Lower lobe of right lung (tissue), 2 donors: ENCODE measurements around the gene MAD1L1. TPM values are rescaled to one million over a fixed set of nuclear protein-coding genes. Genes with fewer than 3 reads are reported as not detected.

Source experiments
- ATAC-seq, 2 donors: fragments of 200-7000 bp; cut with Tn5 transposase; one replicate each; pipeline ENCODE4 v1.9.1; 2020 to 2022; ENCODE audit warnings: mild to moderate bottlenecking in 2 of 2, moderate library complexity in 2 of 2
- DNase-seq: peaks from one replicate; pipeline ENCODE4 v3.0.0-alpha.2; 2020
- H3K27ac ChIP-seq: fragments of 200-600 bp; one replicate; pipeline ENCODE4 v1.8.0; 2022
- H3K27me3 ChIP-seq: fragments of 200-600 bp; one replicate; pipeline ENCODE4 v1.8.0; 2022; ENCODE audit warnings: low read depth
- H3K36me3 ChIP-seq: fragments of 200-600 bp; one replicate; pipeline ENCODE4 v1.8.0; 2022; ENCODE audit warnings: mild to moderate bottlenecking
- H3K4me1 ChIP-seq: fragments of 200-600 bp; one replicate; pipeline ENCODE4 v1.8.0; 2022
- H3K4me3 ChIP-seq: fragments of 200-600 bp; one replicate; pipeline ENCODE4 v1.8.0; 2022; ENCODE audit warnings: mild to moderate bottlenecking
- H3K9me3 ChIP-seq: fragments of 200-600 bp; one replicate; pipeline ENCODE4 v1.8.0; 2022
- intact Hi-C: fragments of 100-400 bp; cut with DNase I; formaldehyde crosslinking; loops from one replicate; pipeline ENCODE4 v1.11.0; 2022
- total RNA-seq: library from RNA; stranded (reverse); fragmentation: NEBNext Ultra II Directional; extraction: Animal tissue kit (Norgen Biotek cat#: 25700); gene quantifications from one replicate; pipeline ENCODE4 v1.2.1, GENCODE V29; 2021
- TF ChIP-seq, protein P1 (sequence below): fragments of 200-600 bp; IDR thresholded peaks from one replicate; pipeline ENCODE4 v1.8.0; 2022; ENCODE audit warnings: antibody characterized with exemption, mild to moderate bottlenecking
- donor health status: DM: no; HTN: yes; CAD: no; lungs with severe emphysema.

Gene MAD1L1
- total RNA-seq, 1 donor from 2014 or later, result 44.5 TPM

DNA sequence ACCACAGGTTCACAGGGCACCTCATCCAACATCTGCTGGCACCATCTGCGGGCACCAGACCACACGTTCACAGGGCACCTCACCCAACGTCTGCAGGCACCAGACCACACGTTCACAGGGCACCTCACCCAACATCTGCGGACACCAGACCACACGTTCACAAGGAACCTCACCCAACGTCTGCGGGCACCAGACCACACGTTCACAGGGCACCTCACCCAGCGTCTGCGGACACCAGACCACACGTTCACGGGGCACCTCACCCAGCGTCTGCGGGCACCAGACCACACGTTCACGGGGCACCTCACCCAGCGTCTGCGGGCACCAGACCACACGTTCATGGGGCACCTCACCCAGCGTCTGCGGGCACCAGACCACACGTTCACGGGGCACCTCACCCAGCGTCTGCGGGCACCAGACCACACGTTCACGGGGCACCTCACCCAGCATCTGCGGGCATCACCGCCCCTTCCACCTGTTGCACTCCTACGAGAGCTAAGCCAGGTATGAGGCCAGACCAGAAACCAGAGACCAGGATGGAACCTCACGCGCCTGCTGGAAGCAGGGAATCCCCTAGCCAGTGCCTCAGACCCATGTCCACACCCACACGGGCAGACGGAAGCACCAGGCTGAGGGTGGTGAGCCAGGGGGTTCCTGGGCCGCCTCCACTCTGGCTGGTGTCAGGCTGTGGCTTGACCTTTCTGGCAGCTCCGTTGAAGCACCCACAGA is 182.8 kb downstream of the MAD1L1 start:
- Histone ChIP-seq H3K27ac (no peak overlapping the region), H3K36me3 (peaks cover 4% of the 10 kb centered on the region), H3K9me3 (no peaks in the 10 kb centered on the region), H3K27me3 (no peaks in the 10 kb centered on the region), H3K4me1 (no peaks in the 10 kb centered on the region), H3K4me3 (no peak overlapping the region)
- DNase-seq (no peak), ATAC-seq (no peak)
- intact Hi-C loops, result no loop called here
- TF ChIP-seq, protein P1, sequence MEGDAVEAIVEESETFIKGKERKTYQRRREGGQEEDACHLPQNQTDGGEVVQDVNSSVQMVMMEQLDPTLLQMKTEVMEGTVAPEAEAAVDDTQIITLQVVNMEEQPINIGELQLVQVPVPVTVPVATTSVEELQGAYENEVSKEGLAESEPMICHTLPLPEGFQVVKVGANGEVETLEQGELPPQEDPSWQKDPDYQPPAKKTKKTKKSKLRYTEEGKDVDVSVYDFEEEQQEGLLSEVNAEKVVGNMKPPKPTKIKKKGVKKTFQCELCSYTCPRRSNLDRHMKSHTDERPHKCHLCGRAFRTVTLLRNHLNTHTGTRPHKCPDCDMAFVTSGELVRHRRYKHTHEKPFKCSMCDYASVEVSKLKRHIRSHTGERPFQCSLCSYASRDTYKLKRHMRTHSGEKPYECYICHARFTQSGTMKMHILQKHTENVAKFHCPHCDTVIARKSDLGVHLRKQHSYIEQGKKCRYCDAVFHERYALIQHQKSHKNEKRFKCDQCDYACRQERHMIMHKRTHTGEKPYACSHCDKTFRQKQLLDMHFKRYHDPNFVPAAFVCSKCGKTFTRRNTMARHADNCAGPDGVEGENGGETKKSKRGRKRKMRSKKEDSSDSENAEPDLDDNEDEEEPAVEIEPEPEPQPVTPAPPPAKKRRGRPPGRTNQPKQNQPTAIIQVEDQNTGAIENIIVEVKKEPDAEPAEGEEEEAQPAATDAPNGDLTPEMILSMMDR, result no peak

DNA sequence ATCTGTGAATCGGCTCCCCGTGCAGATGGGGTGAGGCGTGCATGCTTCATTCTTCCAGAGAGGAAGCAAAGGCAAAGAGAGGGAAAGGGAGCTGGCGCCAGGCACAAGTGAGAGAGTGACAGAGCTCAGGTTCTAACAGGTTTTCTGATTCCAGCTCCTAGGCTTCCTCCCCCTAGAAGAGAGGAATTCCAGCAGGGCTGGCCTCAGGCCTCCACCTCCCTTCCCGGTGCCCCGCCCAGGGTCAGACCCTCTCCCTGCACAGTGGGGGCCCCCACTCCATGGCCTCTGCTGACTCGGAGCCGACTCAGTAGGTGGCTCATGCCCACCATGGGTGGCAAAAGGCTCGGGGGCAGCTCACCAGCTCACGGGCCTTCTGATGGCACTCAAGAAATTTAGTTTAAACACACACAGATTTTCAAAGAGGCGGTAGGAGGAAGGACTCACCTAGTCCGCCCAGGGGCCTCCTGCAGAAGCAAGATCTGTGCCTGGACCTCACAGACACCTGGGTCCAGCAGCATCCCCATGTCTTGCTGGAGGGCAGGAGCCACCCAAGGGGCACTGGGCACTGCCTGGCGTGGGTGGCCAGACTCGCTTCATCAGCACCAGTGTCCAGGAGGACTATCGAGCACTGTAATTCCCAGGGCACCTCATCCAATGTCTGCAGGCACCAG is 183.5 kb downstream of the MAD1L1 start:
- no peaks in the 10 kb centered on the region for H3K36me3 ChIP-seq
- intact Hi-C loops, result no loop called here
- TF ChIP-seq, protein P1, result no peak
- no peak overlapping the region for H3K4me3 ChIP-seq
- H3K4me1 ChIP-seq, result no peaks in the 10 kb centered on the region
- peak; percentile 40 for DNase-seq
- no peak for ATAC-seq
- H3K27me3 ChIP-seq, result no peaks in the 10 kb centered on the region
- no peak overlapping the region for H3K27ac ChIP-seq
- H3K9me3 ChIP-seq, result no peaks in the 10 kb centered on the region

DNA sequence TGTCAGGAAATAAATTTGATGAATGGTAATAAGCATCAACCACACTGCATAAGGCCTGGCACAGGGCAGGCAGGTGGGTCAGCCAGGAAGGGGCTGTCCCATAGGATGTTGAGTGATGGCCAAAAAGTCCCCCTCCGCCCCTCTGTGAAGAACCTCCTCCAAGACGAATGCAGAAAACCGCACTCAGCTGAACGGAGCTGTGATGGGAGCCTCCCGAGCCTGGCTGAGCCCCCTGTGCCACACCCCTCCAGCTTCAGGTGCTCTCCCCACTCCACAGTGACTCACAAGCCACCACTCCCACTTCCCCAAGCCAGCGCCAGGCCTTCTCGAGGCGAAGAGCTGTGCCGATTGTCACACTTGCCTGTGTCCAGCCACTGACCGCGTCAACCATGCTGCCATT is 184.2 kb downstream of the MAD1L1 start:
- Histone ChIP-seq H3K4me1 (no peaks in the 10 kb centered on the region), H3K36me3 (no peaks in the 10 kb centered on the region), H3K4me3 (no peak overlapping the region), H3K27ac (no peak overlapping the region), H3K27me3 (no peaks in the 10 kb centered on the region), H3K9me3 (no peaks in the 10 kb centered on the region)
- TF ChIP-seq, protein P1, result no peak
- ATAC-seq (no peak), DNase-seq (peak; percentile 35)
- intact Hi-C loops, result no loop called here

DNA sequence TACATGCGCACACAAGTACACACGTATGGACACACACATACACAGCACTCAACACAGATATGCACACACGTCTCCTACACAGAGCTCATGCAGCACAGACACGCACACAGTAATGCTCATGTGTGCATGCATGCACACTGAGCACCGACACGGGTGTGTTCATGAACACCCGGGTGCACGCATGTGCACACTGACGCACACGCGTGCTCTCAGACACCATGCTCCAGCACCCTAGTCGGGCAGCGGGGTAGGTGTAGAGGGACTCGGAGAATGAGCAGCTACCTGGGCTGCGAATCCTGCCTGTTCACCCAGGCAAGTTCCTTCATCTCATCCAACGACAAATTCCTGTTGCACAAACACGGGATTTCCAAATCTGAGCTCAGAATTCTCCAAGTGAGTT is 184.7 kb downstream of the MAD1L1 start:
- no peak for ATAC-seq
- H3K27ac ChIP-seq, result no peak overlapping the region
- no peaks in the 10 kb centered on the region for H3K27me3 ChIP-seq
- H3K4me3 ChIP-seq, result no peak overlapping the region
- no peaks in the 10 kb centered on the region for H3K36me3 ChIP-seq
- peak; percentile 8 for DNase-seq
- no peaks in the 10 kb centered on the region for H3K9me3 ChIP-seq
- intact Hi-C loops, result no loop called here
- TF ChIP-seq, protein P1, result no peak
- no peaks in the 10 kb centered on the region for H3K4me1 ChIP-seq

DNA sequence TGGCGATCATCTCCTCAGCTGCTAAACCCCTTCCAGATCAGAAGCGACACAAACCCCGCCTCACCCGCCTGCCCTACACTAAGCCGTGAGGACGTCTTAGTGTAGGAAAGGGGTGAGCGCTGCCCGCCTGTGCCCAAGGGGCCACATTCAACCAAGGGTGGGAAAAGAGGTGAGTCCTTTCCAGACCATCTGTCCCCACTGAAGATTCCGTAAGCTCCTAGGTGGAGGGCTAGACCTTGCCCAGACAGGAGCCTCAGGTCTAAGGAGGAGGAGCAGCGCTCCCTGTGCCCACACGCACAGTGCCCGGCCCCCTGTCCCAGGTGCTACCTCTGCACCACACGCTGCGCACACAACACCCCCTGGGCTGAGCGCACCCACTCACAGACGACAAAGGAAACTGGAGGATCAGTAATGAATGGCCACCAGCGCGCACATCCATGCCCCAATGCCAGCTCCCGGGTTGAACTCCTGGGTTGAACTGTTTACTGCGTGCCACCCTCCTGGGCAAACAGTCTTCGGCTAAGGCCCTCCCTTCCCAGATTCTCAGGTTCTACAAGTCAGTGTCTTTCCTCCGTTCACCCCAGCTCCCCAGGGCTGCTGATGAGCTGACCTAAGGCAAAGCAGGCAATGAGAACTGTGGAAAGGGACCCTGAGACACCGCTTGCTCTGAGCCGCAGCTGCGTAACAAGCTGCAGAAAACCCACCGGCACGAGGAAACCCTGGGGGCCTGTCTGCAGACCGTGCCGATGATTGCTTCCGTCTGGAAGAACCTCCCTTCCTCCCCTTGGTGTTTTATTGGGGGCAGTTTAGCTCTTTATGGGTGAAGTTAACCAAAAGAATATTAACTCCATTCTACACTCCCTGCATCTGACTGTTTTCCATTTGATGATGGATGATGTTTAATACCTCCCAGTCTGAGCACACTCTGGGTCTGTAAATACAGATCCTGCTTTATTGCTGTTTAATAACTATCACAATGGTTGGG is 185.9 kb downstream of the MAD1L1 start:
- Histone ChIP-seq H3K27ac (no peak overlapping the region), H3K27me3 (no peaks in the 10 kb centered on the region), H3K36me3 (no peaks in the 10 kb centered on the region), H3K4me1 (no peaks in the 10 kb centered on the region), H3K9me3 (no peaks in the 10 kb centered on the region), H3K4me3 (no peak overlapping the region)
- no peak for ATAC-seq
- TF ChIP-seq, protein P1, result no peak
- intact Hi-C loops, result no loop called here
- DNase-seq, result peak; percentile 29
